T-helper 1 cell treated with Interleukin-12 subunit alpha and Interleukin-12 subunit beta and Interleukin-4 antibody, amounts not matched to agents 30 ng/mL and 1 ng/mL, for 36 hours (primary cell): Measurements from ENCODE around the gene PCBP2. TPM values are rescaled to one million over a fixed set of nuclear protein-coding genes. Genes with fewer than 3 reads are reported as not detected.
"Not testable (repeated sequence)": the region's sequence is repeated elsewhere in the genome, so short reads cannot be mapped to it uniquely, and the experiment has no call there.

ENCODE experiments used
- intact Hi-C: fragments of 100-400 bp; cut with micrococcal nuclease; formaldehyde crosslinking; loops from one replicate; pipeline ENCODE4 v1.15.1; 2024
- total RNA-seq: library from RNA; stranded (reverse); gene quantifications from 2 replicates; pipeline ENCODE4 v1.2.3, GENCODE V29; 2022

The PCBP2 gene
- total RNA-seq, 1 donor from 2014 or later, result 700 TPM

GRCh38 chr12:53439582-53439981 lies 12.3 kb upstream of the PCBP2 start:
- intact Hi-C loops, result not testable (repeated sequence)

- intact Hi-C loops, result loop anchor here (1.0 to 5.0 kb wide), 14 partner anchors 10 to 434 kb away; partner anchors contain the start of genes AAAS, ATF7, CALCOCO1 and MYG1
These were observed 10.7 kb upstream of the PCBP2 start, which contains the start of gene PRR13 for GRCh38 chr12:53441040-53441833. Gene PRR13 (plus strand): TSS chr12:53441734. CDS start chr12:53442715, 981 bp downstream.

- intact Hi-C loops, result loop anchor here (5.0 kb wide), 1 partner anchor 367 kb away; the partner anchor contains the start of gene SPRYD3
These were observed 7.9 kb upstream of the PCBP2 start for GRCh38 chr12:53443955-53444354.

- intact Hi-C loops, result loop anchor here (5.0 kb wide), 1 partner anchor 367 kb away; the partner anchor contains the start of gene SPRYD3
These were observed 7.1 kb upstream of the PCBP2 start for GRCh38 chr12:53444593-53445325.

GRCh38 chr12:53450936-53451335 lies 966 bp upstream of the PCBP2 start:
- intact Hi-C loops, result loop anchor here (1.0 to 5.0 kb wide), 13 partner anchors 10 to 445 kb away; partner anchors contain the start of genes AAAS, ATP5MC2, EIF4B and ITGB7

GRCh38 chr12:53452159-53453077 lies 516 bp downstream of the PCBP2 start:
- intact Hi-C loops, result loop anchor here (1.0 to 5.0 kb wide), 4 partner anchors 230 to 275 kb away; partner anchors contain the start of genes CALCOCO1, CSAD, ITGB7 and ZNF740

GRCh38 chr12:53453953-53454640 lies 2.2 kb downstream of the PCBP2 start:
- intact Hi-C loops, result loop anchor here (5.0 kb wide), 2 partner anchors 232 to 247 kb away; partner anchors contain the start of gene ITGB7

GRCh38 chr12:53454707-53455106 lies 2.8 kb downstream of the PCBP2 start:
- intact Hi-C loops, result loop anchor here (5.0 kb wide), 2 partner anchors 232 to 247 kb away; partner anchors contain the start of gene ITGB7

GRCh38 chr12:53456654-53457366 lies 4.9 kb downstream of the PCBP2 start:
- intact Hi-C loops, result no loop called here

GRCh38 chr12:53459097-53459496 lies 7.2 kb downstream of the PCBP2 start:
- intact Hi-C loops, result no loop called here

GRCh38 chr12:53461059-53461458 lies 9.2 kb downstream of the PCBP2 start:
- intact Hi-C loops, result no loop called here

GRCh38 chr12:53461591-53461990 lies 9.7 kb downstream of the PCBP2 start:
- intact Hi-C loops, result no loop called here

- intact Hi-C loops, result loop anchor here (2.0 kb wide), 1 partner anchor 14 kb away; no protein-coding TSS in a partner anchor
These were observed 11.0 kb downstream of the PCBP2 start for GRCh38 chr12:53462935-53463334.

- intact Hi-C loops, result loop anchor here (2.0 kb wide), 1 partner anchor 13 kb away; no protein-coding TSS in a partner anchor
These were observed 12.1 kb downstream of the PCBP2 start for GRCh38 chr12:53463802-53464560.

GRCh38 chr12:53464685-53465418 lies 12.9 kb downstream of the PCBP2 start:
- intact Hi-C loops, result no loop called here

GRCh38 chr12:53465679-53466078 lies 13.8 kb downstream of the PCBP2 start:
- intact Hi-C loops, result no loop called here

GRCh38 chr12:53466640-53467039 lies 14.7 kb downstream of the PCBP2 start:
- intact Hi-C loops, result no loop called here

GRCh38 chr12:53467082-53467481 lies 15.2 kb downstream of the PCBP2 start:
- intact Hi-C loops, result no loop called here
